Stimulated activated CD4-positive, alpha-beta T cell treated with anti-CD3 and anti-CD28 coated beads, Interleukin-12 subunit alpha, Interleukin-12 subunit beta, amount 100 ng/mL, for 4 hours (primary cell): ENCODE measurements around the gene NHERF1.

ENCODE experiments used
- DNase-seq: peaks from one replicate; pipeline ENCODE4 v3.0.0-alpha.2; 2020

NHERF1 gene

GRCh38 chr17:74750327-74751069 is 2.1 kb downstream of the NHERF1 start:
- no peak for DNase-seq

GRCh38 chr17:74752415-74752814 is 4.0 kb downstream of the NHERF1 start:
- no peak for DNase-seq

GRCh38 chr17:74752822-74753401 is 4.5 kb downstream of the NHERF1 start:
- DNase-seq: no peak

GRCh38 chr17:74754832-74755231 is 6.4 kb downstream of the NHERF1 start:
- DNase-seq: no peak

- no peak for DNase-seq
Measured at GRCh38 chr17:74755533-74755932, 7.1 kb downstream of the NHERF1 start.

- no peak for DNase-seq
Measured at GRCh38 chr17:74756891-74757290, 8.5 kb downstream of the NHERF1 start.

GRCh38 chr17:74757502-74757901 is 9.1 kb downstream of the NHERF1 start:
- DNase-seq: no peak

- DNase-seq: no peak
Measured at GRCh38 chr17:74757931-74758847, 9.8 kb downstream of the NHERF1 start.

- no peak for DNase-seq
Measured at GRCh38 chr17:74758848-74759168, 10.4 kb downstream of the NHERF1 start.

GRCh38 chr17:74759243-74759801 is 10.9 kb downstream of the NHERF1 start:
- no peak for DNase-seq

GRCh38 chr17:74759941-74760340 is 11.5 kb downstream of the NHERF1 start:
- DNase-seq: no peak

GRCh38 chr17:74760404-74761105 is 12.1 kb downstream of the NHERF1 start:
- DNase-seq: no peak

GRCh38 chr17:74761419-74761818 is 13.0 kb downstream of the NHERF1 start:
- DNase-seq: no peak

GRCh38 chr17:74761931-74762330 is 13.5 kb downstream of the NHERF1 start:
- DNase-seq: no peak

GRCh38 chr17:74763565-74764387 is 15.3 kb downstream of the NHERF1 start:
- DNase-seq: no peak

- no peak for DNase-seq
Measured at GRCh38 chr17:74764751-74765286, 16.4 kb downstream of the NHERF1 start.

GRCh38 chr17:74766413-74766812 is 18.0 kb downstream of the NHERF1 start:
- DNase-seq: no peak

- no peak for DNase-seq
Measured at GRCh38 chr17:74767111-74767516, 18.7 kb downstream of the NHERF1 start.

- no peak for DNase-seq
Measured at GRCh38 chr17:74768069-74768762, 19.8 kb downstream of the NHERF1 start.

- DNase-seq: no peak
Measured at GRCh38 chr17:74768763-74769114, 20.3 kb downstream of the NHERF1 start.

GRCh38 chr17:74769266-74769855 is 20.9 kb downstream of the NHERF1 start:
- no peak for DNase-seq
